GM18867 (cell line): ENCODE results near the gene GRIK1.

Source experiments
- ATAC-seq: cut with Tn5 transposase; IDR thresholded peaks from one replicate; pipeline ENCODE4 v1.9.1; 2021; ENCODE audit warnings: mild to moderate bottlenecking, moderate library complexity; ENCODE audit not compliant: unreplicated experiment

The GRIK1 gene

GRCh38 chr21:29675451-29675850, 264.3 kb downstream of the GRIK1 start:
- no peak for ATAC-seq

- no peak for ATAC-seq
Observed at GRCh38 chr21:29674343-29674742, 265.5 kb downstream of the GRIK1 start.

DNA sequence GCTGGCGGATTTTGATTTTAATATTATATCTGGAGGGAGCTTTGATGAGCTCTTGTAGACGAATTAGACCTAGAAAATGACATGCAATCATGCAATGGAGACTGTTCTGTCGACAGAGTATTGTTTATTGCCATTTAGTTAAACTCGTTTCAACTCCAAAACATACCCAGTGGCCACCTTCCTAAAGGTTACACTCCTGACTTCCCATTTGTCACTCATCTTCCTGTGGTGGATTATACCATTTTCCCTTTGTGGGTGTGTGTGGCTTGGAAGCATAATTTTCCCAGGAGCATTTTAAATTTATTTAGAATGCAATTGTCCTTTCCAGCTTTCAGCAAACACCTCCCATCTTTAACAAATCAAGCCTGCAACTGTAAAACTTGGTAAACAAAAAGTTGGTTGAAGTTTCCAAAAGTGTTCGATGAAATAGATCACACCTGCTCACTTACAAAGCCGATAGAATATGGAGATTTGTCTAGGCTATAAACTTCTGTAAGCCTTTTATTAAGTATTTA, 266.6 kb downstream of the GRIK1 start:
- ATAC-seq, result no peak

DNA sequence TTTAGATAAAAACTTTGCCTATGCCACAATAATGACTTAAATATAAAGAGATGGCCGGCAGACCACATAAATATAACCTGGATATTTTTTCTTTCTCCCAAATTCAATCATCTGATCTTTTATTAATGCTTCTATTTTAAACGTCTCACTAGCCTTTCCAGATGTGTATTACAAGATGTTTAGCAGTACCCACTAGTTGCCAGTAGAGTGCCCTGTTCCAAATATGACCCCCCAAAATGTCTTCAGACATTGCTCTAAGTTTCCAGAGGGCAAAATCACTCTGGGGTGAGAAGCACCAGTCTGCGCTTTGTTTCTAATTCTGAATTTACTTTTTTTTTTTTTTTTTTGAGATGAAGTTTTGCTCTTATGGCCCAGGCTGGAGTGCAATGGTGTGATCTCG, 268.1 kb downstream of the GRIK1 start:
- no peak for ATAC-seq

DNA sequence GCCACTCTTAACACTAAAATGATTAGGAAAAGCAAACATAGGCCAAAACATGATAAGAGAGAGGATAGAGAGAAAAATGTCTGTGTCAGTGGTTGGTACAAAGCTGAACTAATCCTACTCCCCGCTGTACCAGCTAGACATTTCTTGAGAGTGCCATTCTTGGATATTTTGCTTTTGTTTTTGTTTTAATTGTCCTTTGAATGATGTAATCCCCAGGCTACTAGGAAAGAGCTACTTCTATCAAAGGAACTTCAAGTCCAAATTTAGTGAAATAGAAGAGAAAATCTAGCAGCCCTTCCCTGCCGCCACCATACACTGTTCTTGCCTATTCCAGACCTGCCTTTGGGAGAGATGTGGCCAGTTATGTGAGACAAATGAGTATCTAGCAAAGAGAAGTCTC, 269.6 kb downstream of the GRIK1 start:
- no peak for ATAC-seq

- peak; percentile 50 for ATAC-seq
Observed at GRCh38 chr21:29669416-29669815, 270.4 kb downstream of the GRIK1 start.

- no peak for ATAC-seq
Observed at GRCh38 chr21:29667651-29668050, 272.1 kb downstream of the GRIK1 start.

GRCh38 chr21:29664615-29665014, 275.2 kb downstream of the GRIK1 start:
- ATAC-seq, result no peak

- no peak for ATAC-seq
Observed at GRCh38 chr21:29661672-29662442, 277.9 kb downstream of the GRIK1 start.

DNA sequence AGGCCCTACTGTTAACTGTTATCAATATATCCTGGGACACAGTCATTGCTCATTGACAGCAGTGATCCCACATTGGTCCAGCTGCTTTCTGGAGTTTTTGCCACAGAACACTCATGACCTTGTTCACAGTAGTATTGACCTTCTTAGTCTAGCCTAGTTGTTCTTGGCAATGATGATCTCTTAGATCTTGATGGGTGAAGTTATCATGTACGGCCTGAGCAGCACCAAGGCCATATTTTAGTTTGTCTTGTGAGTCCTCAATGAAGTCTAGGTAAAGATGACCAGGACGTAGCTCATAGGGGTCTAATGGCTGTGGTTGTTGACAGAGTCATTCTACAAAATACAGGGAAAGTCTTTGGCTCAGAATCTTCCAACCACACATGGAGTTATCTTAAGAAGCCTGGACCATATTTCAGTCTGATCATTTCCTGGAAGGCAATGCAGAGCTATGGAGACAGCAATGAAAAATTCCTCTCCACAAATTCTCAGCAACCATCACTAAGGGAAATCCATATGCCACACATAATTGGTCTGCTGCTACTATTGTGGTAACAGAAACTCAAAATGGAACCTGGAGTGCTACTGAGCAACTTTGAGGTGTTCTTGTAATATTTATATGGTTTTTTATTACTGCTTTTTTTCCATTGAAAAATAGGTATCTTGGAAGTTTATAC, 279.6 kb downstream of the GRIK1 start:
- no peak for ATAC-seq

DNA sequence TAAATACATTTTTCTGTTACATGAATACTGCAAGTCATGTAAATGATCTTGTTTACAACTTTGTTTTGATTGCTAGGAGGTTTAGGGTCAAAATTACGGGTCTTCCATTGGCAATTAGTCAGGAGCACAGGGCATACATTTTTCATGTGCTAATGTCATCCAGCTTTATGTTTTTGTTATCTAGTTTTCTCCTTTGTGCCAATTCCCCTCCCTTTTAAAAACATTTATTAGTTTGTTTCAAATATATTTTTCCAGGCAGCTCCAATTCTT, 280.9 kb downstream of the GRIK1 start:
- ATAC-seq, result no peak

DNA sequence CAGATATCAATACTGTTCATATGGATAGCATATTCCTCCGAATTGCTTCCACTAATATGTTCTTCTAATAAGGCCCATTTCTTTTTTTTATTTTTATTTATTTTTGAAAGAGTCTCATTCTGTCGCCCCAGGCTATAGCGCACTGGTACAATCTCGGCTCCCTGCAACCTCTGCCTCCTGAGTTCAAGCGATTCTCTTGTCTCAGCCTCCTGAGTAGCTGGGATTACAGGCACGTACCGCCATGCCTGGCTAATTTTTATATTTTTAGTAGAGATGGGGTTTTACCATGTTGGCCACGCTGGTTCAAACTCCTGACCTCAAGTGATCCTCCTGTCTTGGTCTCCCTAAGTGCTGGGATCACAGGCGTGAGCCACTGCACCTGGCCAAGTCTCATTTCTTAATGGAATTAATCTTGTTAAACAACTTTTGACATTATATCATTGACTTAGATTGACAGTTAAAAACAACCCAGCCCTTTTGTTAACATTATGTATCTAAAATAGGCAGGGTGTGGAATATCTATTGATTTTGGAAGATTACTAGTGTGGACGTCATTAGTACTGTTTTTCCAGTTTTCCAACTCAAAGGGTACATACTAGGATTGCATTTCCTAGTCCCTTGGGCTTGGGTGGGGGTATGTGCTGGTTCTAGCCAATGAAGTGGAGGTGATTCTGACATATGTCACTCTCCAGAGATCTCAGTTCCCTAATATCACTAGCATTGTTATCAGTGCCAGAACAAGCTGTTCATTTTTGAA, 281.4 kb downstream of the GRIK1 start:
- no peak for ATAC-seq

- ATAC-seq, result no peak
Observed at GRCh38 chr21:29657240-29657989, 282.4 kb downstream of the GRIK1 start.

DNA sequence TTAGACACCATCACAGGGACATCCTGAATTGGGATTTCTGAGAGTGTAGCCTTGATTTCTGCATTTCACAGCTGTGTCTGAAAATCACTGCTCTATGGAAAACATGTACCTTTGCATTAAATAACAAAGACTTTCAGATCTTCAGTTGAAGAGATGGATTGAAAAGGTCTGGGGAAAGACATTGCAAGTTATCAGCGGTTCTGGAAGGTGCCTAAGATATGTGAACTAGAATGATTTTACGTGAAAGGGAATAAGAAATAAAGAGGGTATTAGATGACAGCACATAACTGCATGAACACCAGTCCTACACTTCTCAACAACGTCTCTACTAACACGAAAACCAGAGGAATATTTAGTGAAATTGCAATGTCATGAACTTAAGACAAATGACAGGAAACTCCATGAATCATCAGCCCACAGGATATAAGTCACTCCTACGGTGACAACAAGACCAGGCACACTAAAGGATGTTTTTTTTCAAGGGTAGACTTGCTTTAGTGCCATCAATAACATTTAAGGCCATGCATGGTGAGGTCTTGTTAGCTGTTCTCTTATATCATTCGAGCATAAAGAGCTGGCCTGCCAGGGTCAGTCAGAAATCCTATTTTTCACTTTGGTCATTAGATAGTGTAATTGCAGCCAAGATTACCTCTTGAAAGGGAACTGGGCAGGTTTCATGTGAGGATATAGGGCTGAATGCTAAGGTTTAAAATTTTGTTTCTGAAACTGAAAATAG, 283.1 kb downstream of the GRIK1 start:
- no peak for ATAC-seq

- no peak for ATAC-seq
Observed at GRCh38 chr21:29655577-29655976, 284.2 kb downstream of the GRIK1 start.

DNA sequence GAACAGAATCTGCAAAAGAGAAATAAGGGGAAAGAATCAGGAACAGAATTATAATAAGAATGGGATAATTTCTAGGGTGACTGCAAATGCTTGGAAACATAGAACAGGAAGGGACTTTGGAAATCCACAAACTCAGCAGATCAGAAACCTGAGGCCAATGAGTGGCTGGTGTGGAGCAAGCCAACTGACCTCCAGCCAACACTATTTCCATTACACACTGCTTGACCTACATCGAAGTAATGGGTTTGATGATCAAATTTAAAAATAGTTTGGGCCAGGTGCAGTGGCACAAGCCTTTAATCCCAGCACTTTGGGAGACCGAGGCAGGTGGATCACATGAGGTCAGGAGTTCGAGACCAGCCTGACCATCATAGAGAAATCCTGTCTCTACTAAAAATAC, 284.9 kb downstream of the GRIK1 start:
- no peak for ATAC-seq

GRCh38 chr21:29654203-29654602, 285.6 kb downstream of the GRIK1 start:
- no peak for ATAC-seq

- no peak for ATAC-seq
Observed at GRCh38 chr21:29650523-29651022, 289.2 kb downstream of the GRIK1 start.

GRCh38 chr21:29649406-29649814, 290.4 kb downstream of the GRIK1 start:
- no peak for ATAC-seq

DNA sequence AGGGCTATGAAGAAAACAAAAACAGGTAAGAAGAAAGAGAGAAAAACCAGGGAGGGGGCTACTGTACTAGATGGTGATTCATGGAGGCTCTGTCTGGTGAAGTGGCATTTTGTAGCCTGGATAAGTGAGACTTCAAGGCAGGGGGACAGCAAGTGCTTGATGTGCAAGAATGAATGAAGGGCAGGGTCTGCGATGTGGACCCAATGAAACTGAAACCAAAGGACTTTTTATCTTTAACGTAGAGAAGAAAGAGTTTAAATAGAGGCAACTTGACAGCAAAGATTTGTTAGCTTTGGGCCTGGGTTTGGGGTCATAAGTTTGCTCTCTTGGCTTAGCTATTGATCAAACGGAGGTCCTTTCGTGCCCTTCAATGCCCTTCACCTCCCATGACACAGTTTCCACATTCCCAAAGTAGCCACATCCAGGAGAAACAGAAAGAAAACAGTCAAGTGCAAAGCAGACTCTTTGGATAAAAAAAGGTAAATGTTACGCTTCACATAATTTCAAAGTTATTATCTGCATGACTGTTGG, 291.0 kb downstream of the GRIK1 start:
- ATAC-seq, result no peak
